ENCODE data around the gene ZNF616.

The ZNF616 gene

GRCh38 chr19:52155596-52156359 lies 16.0 kb upstream of the ZNF616 start:
- no peaks in the 10 kb centered on the region for H4K20me1 ChIP-seq
- H3K9me3 ChIP-seq = peaks cover 100% of the 10 kb centered on the region
- no peaks in the 10 kb centered on the region for H3K4me1 ChIP-seq
- no peak overlapping the region for H3K27ac ChIP-seq
- H3K9ac ChIP-seq = no peak overlapping the region
- no peak overlapping the region for H3K4me2 ChIP-seq
- H3K4me3 ChIP-seq = peak overlapping the region; percentile 25; the same call in 1 of the 2 replicates
- peaks cover 97% of the 10 kb centered on the region for H3K36me3 ChIP-seq
- no peaks in the 10 kb centered on the region for H3K27me3 ChIP-seq
- no peak for TF ChIP-seq Cebpa-rat (IDR thresholded peaks at IDR 0.05)

GRCh38 chr19:52148256-52148655 lies 8.5 kb upstream of the ZNF616 start:
- peaks cover 66% of the 10 kb centered on the region for H3K36me3 ChIP-seq
- no peak for TF ChIP-seq Cebpa-rat (IDR thresholded peaks at IDR 0.05)
- H3K9me3 ChIP-seq = peaks cover 95% of the 10 kb centered on the region

GRCh38 chr19:52142001-52142595 lies 2.4 kb upstream of the ZNF616 start:
- H3K27me3 ChIP-seq = no peaks in the 10 kb centered on the region
- no peak overlapping the region for H3K27ac ChIP-seq
- no peaks in the 10 kb centered on the region for H4K20me1 ChIP-seq
- H3K9me3 ChIP-seq = peaks cover 44% of the 10 kb centered on the region
- H3K4me3 ChIP-seq = no peak overlapping the region
- no peak overlapping the region for H3K4me2 ChIP-seq
- no peak for TF ChIP-seq Cebpa-rat (IDR thresholded peaks at IDR 0.05)
- no peak overlapping the region for H3K9ac ChIP-seq
- peaks cover 27% of the 10 kb centered on the region for H3K36me3 ChIP-seq
- H3K4me1 ChIP-seq = peaks cover 16% of the 10 kb centered on the region

More at GRCh38 chr19:52148256-52148655, 8.5 kb upstream of the ZNF616 start:
- no peaks in the 10 kb centered on the region for H3K27me3 ChIP-seq
- no peak overlapping the region for H3K27ac ChIP-seq
- H4K20me1 ChIP-seq = no peaks in the 10 kb centered on the region
- no peak overlapping the region for H3K4me3 ChIP-seq
- H3K4me2 ChIP-seq = no peak overlapping the region
- no peak overlapping the region for H3K9ac ChIP-seq
- no peaks in the 10 kb centered on the region for H3K4me1 ChIP-seq

DNA sequence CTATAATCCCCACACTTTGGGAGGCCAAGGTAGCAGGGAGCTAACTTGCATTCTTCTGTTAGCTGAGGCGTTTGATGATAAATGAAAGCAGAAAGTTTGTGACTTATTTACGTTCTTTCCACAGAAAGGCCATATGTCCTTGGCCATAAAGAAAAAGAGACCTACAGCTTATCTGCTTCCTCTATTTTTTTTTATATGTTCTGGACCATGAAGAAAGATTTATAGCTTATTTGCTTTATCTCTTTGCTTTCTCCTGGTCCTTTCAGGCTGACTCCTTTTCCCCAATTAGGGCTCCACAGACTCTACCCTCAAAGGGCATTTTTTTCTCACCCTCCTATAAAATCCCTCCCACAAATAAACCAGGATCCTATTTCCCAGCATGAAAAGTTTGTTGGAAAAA lies 1.5 kb upstream of the ZNF616 start:
- H3K4me3 ChIP-seq = no peak overlapping the region
- H3K36me3 ChIP-seq = peaks cover 24% of the 10 kb centered on the region
- H3K4me2 ChIP-seq = no peak overlapping the region

GRCh38 chr19:52140032-52140710 lies 433 bp upstream of the ZNF616 start:
- peak overlapping the region; percentile 94 for H3K4me3 ChIP-seq
- TF ChIP-seq Cebpa-rat (IDR thresholded peaks at IDR 0.05) = no peak
- H3K4me1 ChIP-seq = peaks cover 16% of the 10 kb centered on the region
- H3K9ac ChIP-seq = peak overlapping the region; percentile 94; the same call in 1 of the 2 replicates
- H4K20me1 ChIP-seq = no peaks in the 10 kb centered on the region
- no peaks in the 10 kb centered on the region for H3K27me3 ChIP-seq
- H3K36me3 ChIP-seq = peaks cover 24% of the 10 kb centered on the region
- peaks cover 44% of the 10 kb centered on the region for H3K9me3 ChIP-seq
- no peak overlapping the region for H3K27ac ChIP-seq
- peak overlapping the region; percentile 67 for H3K4me2 ChIP-seq

More for the DNA sequence above, 1.5 kb upstream of the ZNF616 start:
- no peaks in the 10 kb centered on the region for H3K27me3 ChIP-seq
- no peak overlapping the region for H3K9ac ChIP-seq
- H3K27ac ChIP-seq = no peak overlapping the region
- no peak for TF ChIP-seq Cebpa-rat (IDR thresholded peaks at IDR 0.05)
- H3K4me1 ChIP-seq = peaks cover 16% of the 10 kb centered on the region
- peaks cover 44% of the 10 kb centered on the region for H3K9me3 ChIP-seq
- H4K20me1 ChIP-seq = no peaks in the 10 kb centered on the region

DNA sequence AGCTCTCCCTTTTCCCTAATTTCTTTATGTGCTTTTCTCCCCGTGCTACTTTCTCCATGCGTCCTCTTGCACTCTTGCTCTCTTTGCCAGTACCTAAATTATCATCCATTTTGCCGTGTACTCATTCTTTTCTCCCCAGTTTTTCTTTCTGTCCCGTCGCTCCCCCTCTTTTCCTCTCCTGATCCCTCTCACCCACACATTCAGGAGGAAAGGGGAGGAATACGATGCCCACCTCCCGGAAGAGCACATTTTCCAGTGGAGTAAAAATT lies 821 bp downstream of the ZNF616 start:
- peaks cover 46% of the 10 kb centered on the region for H3K9me3 ChIP-seq
- H3K27ac ChIP-seq = peak overlapping the region; percentile 93
- peak overlapping the region; percentile 94 for H3K4me3 ChIP-seq
- H3K4me1 ChIP-seq = peaks cover 16% of the 10 kb centered on the region
- no peaks in the 10 kb centered on the region for H4K20me1 ChIP-seq
- H3K36me3 ChIP-seq = peaks cover 36% of the 10 kb centered on the region
- H3K27me3 ChIP-seq = no peaks in the 10 kb centered on the region
- H3K9ac ChIP-seq = peak overlapping the region; percentile 94
- no peak for TF ChIP-seq Cebpa-rat (IDR thresholded peaks at IDR 0.05)
- peak overlapping the region; percentile 86 for H3K4me2 ChIP-seq

DNA sequence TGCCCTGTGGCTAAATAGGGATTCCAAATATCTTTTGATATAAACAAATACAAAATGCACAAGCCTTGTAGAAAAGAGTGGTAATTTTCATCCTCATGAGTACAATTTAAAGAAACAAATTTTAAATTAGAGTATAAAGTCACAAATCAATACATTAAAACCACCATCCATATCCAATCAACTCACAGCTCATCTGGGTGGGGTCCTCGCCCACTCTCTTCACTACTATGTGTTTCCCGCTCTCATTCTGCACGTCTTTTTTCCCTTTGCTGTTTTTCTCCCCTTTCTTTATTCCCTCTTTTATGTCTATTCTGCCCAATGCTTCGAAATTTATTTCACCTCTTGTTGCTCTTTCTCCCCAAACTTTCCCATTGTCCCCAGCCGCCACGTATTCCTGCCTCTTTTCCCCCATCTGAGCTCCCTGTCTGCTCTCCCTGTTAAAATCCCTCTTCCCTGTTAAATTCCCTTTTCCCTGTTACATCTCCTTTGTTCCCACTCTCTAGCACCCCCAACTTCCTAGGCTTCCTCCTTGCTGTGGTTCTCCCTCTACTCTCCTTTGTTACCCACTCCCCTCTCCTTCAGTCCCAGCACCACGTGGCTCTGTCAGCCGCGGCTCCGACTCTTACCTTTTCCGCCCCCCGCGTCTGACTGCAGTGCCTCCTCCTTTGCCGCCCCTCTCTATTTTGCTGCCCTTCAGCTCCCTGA lies 1.3 kb downstream of the ZNF616 start:
- Histone ChIP-seq H3K4me1 (peaks cover 16% of the 10 kb centered on the region), H3K27ac (peak overlapping the region; percentile 93), H4K20me1 (no peaks in the 10 kb centered on the region), H3K36me3 (peaks cover 41% of the 10 kb centered on the region), H3K4me3 (peak overlapping the region; percentile 94), H3K9me3 (peaks cover 47% of the 10 kb centered on the region), H3K4me2 (peak overlapping the region; percentile 86), H3K9ac (peak overlapping the region; percentile 94), H3K27me3 (no peaks in the 10 kb centered on the region)
- no peak for TF ChIP-seq Cebpa-rat (IDR thresholded peaks at IDR 0.05)

- H3K4me1 ChIP-seq = no peaks in the 10 kb centered on the region
- no peak overlapping the region for H3K27ac ChIP-seq
- no peak for TF ChIP-seq Cebpa-rat (IDR thresholded peaks at IDR 0.05)
- peaks cover 99% of the 10 kb centered on the region for H3K9me3 ChIP-seq
- no peaks in the 10 kb centered on the region for H4K20me1 ChIP-seq
- H3K4me3 ChIP-seq = peak overlapping the region; percentile 31; the same call in 1 of the 2 replicates
- H3K27me3 ChIP-seq = no peaks in the 10 kb centered on the region
- H3K36me3 ChIP-seq = peaks cover 98% of the 10 kb centered on the region
- H3K9ac ChIP-seq = no peak overlapping the region
- H3K4me2 ChIP-seq = no peak overlapping the region
Measured at GRCh38 chr19:52120286-52120685, 19.5 kb downstream of the ZNF616 start.

DNA sequence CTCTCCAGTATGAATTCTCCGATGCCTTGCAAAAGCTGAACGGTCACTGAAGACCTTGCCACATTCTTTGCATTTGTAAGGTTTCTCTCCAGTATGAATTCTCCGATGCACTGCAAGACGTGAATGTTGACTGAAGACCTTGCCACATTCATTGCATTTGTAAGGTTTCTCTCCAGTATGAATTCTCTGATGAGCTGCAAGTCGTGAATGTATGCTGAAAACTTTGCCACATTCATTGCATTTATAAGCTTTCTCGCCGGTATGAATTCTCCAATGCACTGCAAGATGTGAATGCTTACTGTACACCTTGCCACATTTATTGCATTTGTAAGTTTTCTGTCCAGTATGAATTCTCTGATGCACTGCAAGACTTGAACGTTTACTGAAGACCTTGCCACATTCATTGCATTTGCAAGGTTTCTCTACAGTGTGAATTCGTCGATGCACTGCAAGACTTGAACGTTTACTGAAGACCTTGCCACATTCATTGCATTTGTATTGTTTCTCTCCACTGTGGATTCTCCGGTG lies 24.1 kb downstream of the ZNF616 start:
- no peak overlapping the region for H3K4me2 ChIP-seq
- no peaks in the 10 kb centered on the region for H4K20me1 ChIP-seq
- peaks cover 87% of the 10 kb centered on the region for H3K36me3 ChIP-seq
- no peaks in the 10 kb centered on the region for H3K4me1 ChIP-seq
- TF ChIP-seq Cebpa-rat (IDR thresholded peaks at IDR 0.05) = no peak
- no peaks in the 10 kb centered on the region for H3K27me3 ChIP-seq
- H3K4me3 ChIP-seq = peak overlapping the region; percentile 31
- no peak overlapping the region for H3K27ac ChIP-seq
- H3K9ac ChIP-seq = no peak overlapping the region
- peaks cover 99% of the 10 kb centered on the region for H3K9me3 ChIP-seq

All from BLaER1 (cell line).